IMR-90 (cell line): Measurements from ENCODE around the gene BHLHE23. TPM values are rescaled to one million over a fixed set of nuclear protein-coding genes. Genes with fewer than 3 reads are reported as not detected.

Source experiments
- ATAC-seq: fragments of 200-7000 bp; cut with Tn5 transposase; 2 replicates; pipeline ENCODE4 v1.9.1; 2020; ENCODE audit warnings: low read depth, mild to moderate bottlenecking, moderate library complexity
- BruUV-seq: library from RNA; stranded (reverse); fragments of 400-500 nt; replicated peaks from 2 replicates; lab custom pipeline; 2021; lab: Mats Ljungman, UMichigan
- CTCF ChIA-PET: fragments of 300-600 bp; formaldehyde crosslinking; extraction: SDS; loops from one replicate; lab custom pipeline; 2021; ENCODE audit warnings: antibody characterized with exemption; lab: Yijun Ruan, JAX
- POLR2A ChIA-PET: fragments of 300-600 bp; sonication (Branson Sonifier 250); formaldehyde crosslinking; loops from one replicate; lab custom pipeline; 2022; ENCODE audit warnings: antibody characterized with exemption; ENCODE audit not compliant: unreplicated experiment; lab: Charles Lee
- DNase-seq: peaks from one replicate; pipeline ENCODE4 v3.0.0; 2013
- H2AFZ ChIP-seq: replicated peaks from 2 replicates; pipeline ENCODE3; 2013; ENCODE audit warnings: low read length, mild to moderate bottlenecking; ENCODE audit not compliant: poor library complexity
- H2AK5ac ChIP-seq: 2 replicates; pipeline ENCODE4 v1.6.1; 2013; ENCODE audit warnings: low read depth, low read length, inconsistent platforms
- H2AK9ac ChIP-seq: replicated peaks from 2 replicates; pipeline ENCODE3; 2013; ENCODE audit warnings: mild to moderate bottlenecking, low read depth, low read length, moderate library complexity; ENCODE audit not compliant: poor library complexity
- H2BK120ac ChIP-seq: 2 replicates; pipeline ENCODE4 v1.6.1; 2013; ENCODE audit warnings: low read depth, low read length, inconsistent platforms
- H2BK15ac ChIP-seq: 3 replicates; pipeline ENCODE4 v1.6.1; 2013; ENCODE audit warnings: low read depth, low read length, inconsistent platforms
- H2BK20ac ChIP-seq: 2 replicates; pipeline ENCODE4 v1.6.1; 2013; ENCODE audit warnings: low read depth, mild to moderate bottlenecking, inconsistent platforms, low read length, moderate library complexity
- H2BK5ac ChIP-seq: 2 replicates; pipeline ENCODE4 v1.6.1; 2013; ENCODE audit warnings: mild to moderate bottlenecking, low read depth, low read length, inconsistent platforms; ENCODE audit not compliant: poor library complexity, severe bottlenecking
- H3K14ac ChIP-seq: replicated peaks from 2 replicates; pipeline ENCODE4 v1.6.1; 2013; ENCODE audit warnings: low read depth, low read length, inconsistent platforms
- H3K18ac ChIP-seq: 2 replicates; pipeline ENCODE4 v1.6.1; 2013; ENCODE audit warnings: low read depth, low read length, control low read depth
- H3K23ac ChIP-seq: 2 replicates; pipeline ENCODE4 v1.6.1; 2013; ENCODE audit warnings: low read depth, low read length, inconsistent platforms
- H3K27ac ChIP-seq: 2 replicates; pipeline ENCODE4 v1.5.1; 2013; ENCODE audit warnings: mild to moderate bottlenecking, control low read depth, low read length; ENCODE audit not compliant: insufficient read depth
- H3K27me3 ChIP-seq: 2 replicates; pipeline ENCODE4 v1.6.1; 2013; ENCODE audit warnings: low read length; ENCODE audit not compliant: control insufficient read depth, insufficient read depth
- H3K36me3 ChIP-seq: 2 replicates; pipeline ENCODE4 v1.6.1; 2013; ENCODE audit warnings: low read length, mixed read lengths; ENCODE audit not compliant: control insufficient read depth, insufficient read depth
- H3K4ac ChIP-seq: 2 replicates; pipeline ENCODE4 v1.6.1; 2013; ENCODE audit warnings: low read depth, low read length, inconsistent platforms
- H3K4me1 ChIP-seq: 2 replicates; pipeline ENCODE4 v1.6.1; 2013; ENCODE audit warnings: low read length, mixed read lengths; ENCODE audit not compliant: control insufficient read depth, insufficient read depth
- H3K4me2 ChIP-seq: 2 replicates; pipeline ENCODE4 v1.6.1; 2013; ENCODE audit warnings: low read depth, mild to moderate bottlenecking, control low read depth, low read length, moderate library complexity
- H3K4me3 ChIP-seq: 2 replicates; pipeline ENCODE4 v1.5.1; 2013; ENCODE audit warnings: low read depth, mild to moderate bottlenecking, control low read depth, low read length, moderate library complexity; ENCODE audit not compliant: insufficient read depth
- H3K56ac ChIP-seq: 2 replicates; pipeline ENCODE4 v1.6.1; 2013; ENCODE audit warnings: low read length, inconsistent platforms; ENCODE audit not compliant: insufficient read depth; ENCODE audit errors: extremely low read depth
- H3K79me1 ChIP-seq, 2 experiments: 2 replicates each; pipeline ENCODE4 v1.6.1; 2013; ENCODE audit warnings: low read length in 2 of 2, inconsistent platforms in 1 of 2, low read depth in 1 of 2
- H3K9ac ChIP-seq: 2 replicates; pipeline ENCODE4 v1.6.1; 2013; ENCODE audit warnings: low read depth, low read length, control low read depth
- H3K9me1 ChIP-seq: 2 replicates; pipeline ENCODE4 v1.6.1; 2013; ENCODE audit warnings: low read length, inconsistent platforms; ENCODE audit not compliant: insufficient read depth
- H3K9me3 ChIP-seq: 2 replicates; pipeline ENCODE4 v1.6.1; 2013; ENCODE audit warnings: low read length; ENCODE audit not compliant: control insufficient read depth, insufficient read depth
- H4K20me1 ChIP-seq: 2 replicates; pipeline ENCODE4 v1.6.1; 2013; ENCODE audit warnings: low read length, inconsistent platforms; ENCODE audit not compliant: insufficient read depth
- H4K5ac ChIP-seq: 2 replicates; pipeline ENCODE4 v1.6.1; 2013; ENCODE audit warnings: mild to moderate bottlenecking, low read depth, low read length, control low read depth
- H4K8ac ChIP-seq, 2 experiments: 2 replicates each; pipeline ENCODE4 v1.6.1; 2013; ENCODE audit warnings: low read depth in 2 of 2, low read length in 2 of 2, control low read depth in 1 of 2, inconsistent platforms in 1 of 2
- H4K91ac ChIP-seq: 2 replicates; pipeline ENCODE4 v1.6.1; 2013; ENCODE audit warnings: low read depth, low read length, inconsistent platforms; ENCODE audit not compliant: insufficient read depth
- RCOR1 ChIP-seq: IDR thresholded peaks from 2 replicates; pipeline ENCODE4 v1.6.1; 2012; ENCODE audit warnings: mild to moderate bottlenecking, low read length, improper control_type of control experiment; ENCODE audit not compliant: insufficient replicate concordance
- SMC3 ChIP-seq: fragments of 150-350 bp; IDR thresholded peaks from 2 replicates; pipeline ENCODE4 v1.6.1; 2016; ENCODE audit warnings: low read depth, mild to moderate bottlenecking, antibody characterized with exemption, low read length, moderate library complexity
- WGBS, 2 experiments: methylation state at CpG; one replicate each; pipeline versions ENCODE4 v1.1.5 to v1.1.7; 2013; ENCODE audit warnings: missing lambda C conversion rate in 2 of 2; ENCODE audit not compliant: insufficient read length in 1 of 2; ENCODE audit errors: extremely low coverage in 2 of 2; 5-methylcytosine and 5-hydroxymethylcytosine counted together
- dilution Hi-C: fragments of 300-500 bp; cut with HindIII; formaldehyde crosslinking; loops from one replicate; pipeline ENCODE4 v1.14.3; 2018; ENCODE audit warnings: low sequenced_read_pairs; ENCODE audit not compliant: unreplicated experiment
- in situ Hi-C: fragments of 300-500 bp; cut with MboI; formaldehyde crosslinking; loops from 3 replicates; pipeline ENCODE4 v1.14.3; 2019; ENCODE audit warnings: low sequenced_read_pairs, inconsistent platforms, mixed read lengths
- intact Hi-C: fragments of 100-400 bp; cut with micrococcal nuclease; formaldehyde crosslinking; loops from 2 replicates; pipeline ENCODE4 v1.10.0; 2022
- polyA plus RNA-seq, 3 experiments: library from polyadenylated mRNA; depleted of rRNA; stranded (reverse); fragments of >200 nt; gene quantifications; 2 replicates each; pipeline ENCODE4 v1.2.3, GENCODE V29; 2012; ENCODE audit warnings: low replicate concordance in 1 of 3
- total RNA-seq: library from RNA; depleted of rRNA; stranded (reverse); fragments of >200 nt; gene quantifications from 2 replicates; pipeline ENCODE4 v1.2.3, GENCODE V29; 2012
- TF ChIP-seq, protein P1 (sequence below): conservative IDR thresholded peaks from 2 replicates; pipeline ENCODE4 v1.5.1; 2012; ENCODE audit warnings: mild to moderate bottlenecking, low read depth, low read length, improper control_type of control experiment

BHLHE23 gene
- total and polyA plus RNA-seq, 2 of the 4 experiments (the other 2 are of a cell fraction) = not detected

DNA sequence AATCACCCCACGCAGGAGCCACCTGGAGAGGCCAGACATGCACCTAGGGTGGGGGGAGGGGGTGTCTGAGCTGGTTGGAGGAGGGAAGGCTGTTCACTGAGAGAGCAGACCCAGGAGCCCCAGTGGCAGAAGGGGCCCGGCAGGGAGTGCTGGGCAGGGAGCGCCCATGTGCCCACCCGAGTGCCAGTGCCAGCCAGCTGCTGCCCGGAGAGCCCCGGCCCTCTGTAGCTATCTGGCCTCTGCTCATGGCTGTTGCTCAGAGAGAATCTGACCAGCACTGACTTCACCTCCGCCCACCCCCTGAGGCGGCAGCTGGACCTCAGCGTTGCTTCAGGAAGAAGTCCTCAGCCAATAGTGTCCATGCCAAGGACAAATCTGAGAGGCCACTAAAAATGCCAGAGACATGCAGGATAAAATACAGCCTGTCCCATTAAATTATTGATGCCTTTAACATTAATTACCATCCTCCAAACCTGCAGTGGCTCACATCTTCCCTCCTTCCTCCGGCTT, 31.5 kb downstream of the BHLHE23 start:
- ChIA-PET POLR2A (no interaction called here), CTCF (interaction anchor here (0.7 kb wide), 1 partner anchor 27 kb away, joined by 3 read pairs; no protein-coding TSS in a partner anchor)
- H3K9me1 ChIP-seq = no peaks in the 10 kb centered on the region
- H2AK5ac ChIP-seq = no peak overlapping the region
- H3K18ac ChIP-seq = no peak overlapping the region
- no peak overlapping the region for H2AFZ ChIP-seq
- H2BK20ac ChIP-seq = no peak overlapping the region
- in situ Hi-C loops = no loop called here
- no peak overlapping the region for H2BK5ac ChIP-seq
- no peak overlapping the region for H3K23ac ChIP-seq
- H3K36me3 ChIP-seq = no peaks in the 10 kb centered on the region
- dilution Hi-C loops = no loop called here
- H2BK120ac ChIP-seq = no peak overlapping the region
- ATAC-seq = no peak
- no peak for DNase-seq
- H4K20me1 ChIP-seq = no peaks in the 10 kb centered on the region
- H3K56ac ChIP-seq = no peak overlapping the region
- no peak overlapping the region for H2AK9ac ChIP-seq
- H4K8ac ChIP-seq = no peak overlapping the region
- intact Hi-C loops = no loop called here
- no peak overlapping the region for H4K91ac ChIP-seq
- H3K9ac ChIP-seq = no peak overlapping the region
- H3K4ac ChIP-seq = no peak overlapping the region
- H3K79me1 ChIP-seq = no peaks in the 10 kb centered on the region
- TF ChIP-seq SMC3 (no peak), RCOR1 (no peak)
- TF ChIP-seq, protein P1, sequence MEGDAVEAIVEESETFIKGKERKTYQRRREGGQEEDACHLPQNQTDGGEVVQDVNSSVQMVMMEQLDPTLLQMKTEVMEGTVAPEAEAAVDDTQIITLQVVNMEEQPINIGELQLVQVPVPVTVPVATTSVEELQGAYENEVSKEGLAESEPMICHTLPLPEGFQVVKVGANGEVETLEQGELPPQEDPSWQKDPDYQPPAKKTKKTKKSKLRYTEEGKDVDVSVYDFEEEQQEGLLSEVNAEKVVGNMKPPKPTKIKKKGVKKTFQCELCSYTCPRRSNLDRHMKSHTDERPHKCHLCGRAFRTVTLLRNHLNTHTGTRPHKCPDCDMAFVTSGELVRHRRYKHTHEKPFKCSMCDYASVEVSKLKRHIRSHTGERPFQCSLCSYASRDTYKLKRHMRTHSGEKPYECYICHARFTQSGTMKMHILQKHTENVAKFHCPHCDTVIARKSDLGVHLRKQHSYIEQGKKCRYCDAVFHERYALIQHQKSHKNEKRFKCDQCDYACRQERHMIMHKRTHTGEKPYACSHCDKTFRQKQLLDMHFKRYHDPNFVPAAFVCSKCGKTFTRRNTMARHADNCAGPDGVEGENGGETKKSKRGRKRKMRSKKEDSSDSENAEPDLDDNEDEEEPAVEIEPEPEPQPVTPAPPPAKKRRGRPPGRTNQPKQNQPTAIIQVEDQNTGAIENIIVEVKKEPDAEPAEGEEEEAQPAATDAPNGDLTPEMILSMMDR = no peak
- no TSS peak for BruUV-seq
- 100% methylated on average over 2 of the region's 10 CpGs; no CpG with 5 or more reads in 1 of the 2 experiments for WGBS, 2 experiments
- H3K4me2 ChIP-seq = no peak overlapping the region
- H3K4me3 ChIP-seq = no peak overlapping the region
- H3K27ac ChIP-seq = no peak overlapping the region
- no peaks in the 10 kb centered on the region for H3K4me1 ChIP-seq
- no peak overlapping the region for H3K14ac ChIP-seq
- H3K9me3 ChIP-seq = no peaks in the 10 kb centered on the region
- no peak overlapping the region for H2BK15ac ChIP-seq
- H3K27me3 ChIP-seq = peaks cover 75% of the 10 kb centered on the region
- H4K5ac ChIP-seq = no peak overlapping the region
